H9 (cell line): ENCODE measurements around the gene ATP4A. TPM values are rescaled to one million over a fixed set of nuclear protein-coding genes. Genes with fewer than 3 reads are reported as not detected.

Source experiments
- DNase-seq: peaks from one replicate; pipeline ENCODE4 v3.0.0-alpha.2; 2017
- H2AFZ ChIP-seq: one replicate; pipeline ENCODE4 v1.6.1; 2013; ENCODE audit warnings: mild to moderate bottlenecking, low read length, control low read depth, moderate library complexity
- H2AK5ac ChIP-seq: 2 replicates; pipeline ENCODE4 v1.6.1; 2013; ENCODE audit warnings: low read length, control low read depth, mixed read lengths; ENCODE audit not compliant: insufficient read length
- H2BK120ac ChIP-seq: one replicate; pipeline ENCODE4 v1.6.1; 2013; ENCODE audit warnings: low read depth, mild to moderate bottlenecking, low read length, control low read depth, inconsistent platforms; ENCODE audit not compliant: poor library complexity, severe bottlenecking
- H2BK12ac ChIP-seq: 2 replicates; pipeline ENCODE4 v1.6.1; 2013; ENCODE audit warnings: low read length, control low read depth, mixed read lengths, low read depth; ENCODE audit not compliant: insufficient read length
- H2BK15ac ChIP-seq: 2 replicates; pipeline ENCODE4 v1.6.1; 2013; ENCODE audit warnings: low read depth, low read length, control low read depth
- H2BK20ac ChIP-seq: one replicate; pipeline ENCODE4 v1.6.1; 2013; ENCODE audit warnings: low read depth, mild to moderate bottlenecking, low read length, control low read depth, inconsistent platforms; ENCODE audit not compliant: poor library complexity, severe bottlenecking
- H2BK5ac ChIP-seq: 2 replicates; pipeline ENCODE4 v1.6.1; 2013; ENCODE audit warnings: low read length, control low read depth, mixed read lengths; ENCODE audit not compliant: insufficient read length
- H3K14ac ChIP-seq: 2 replicates; pipeline ENCODE4 v1.6.1; 2013; ENCODE audit warnings: low read length, control low read depth; ENCODE audit not compliant: insufficient read depth
- H3K18ac ChIP-seq: 2 replicates; pipeline ENCODE4 v1.6.1; 2013; ENCODE audit warnings: low read depth, mild to moderate bottlenecking, mixed read lengths, low read length, control low read depth; ENCODE audit not compliant: insufficient read length
- H3K23ac ChIP-seq: 2 replicates; pipeline ENCODE4 v1.6.1; 2013; ENCODE audit warnings: low read length, control low read depth, mixed read lengths, low read depth; ENCODE audit not compliant: insufficient read length
- H3K23me2 ChIP-seq: 2 replicates; pipeline ENCODE4 v1.6.1; 2013; ENCODE audit warnings: low read depth, mild to moderate bottlenecking, mixed read lengths, low read length, control low read depth; ENCODE audit not compliant: insufficient read length, poor library complexity, severe bottlenecking
- H3K27ac ChIP-seq: 2 replicates; pipeline ENCODE4 v1.5.1; 2013; ENCODE audit warnings: low read length, control low read depth, mixed read lengths, low read depth; ENCODE audit not compliant: insufficient read length
- H3K27me3 ChIP-seq: 2 replicates; pipeline ENCODE4 v1.6.1; 2013; ENCODE audit warnings: low read length, control low read depth, inconsistent platforms; ENCODE audit not compliant: insufficient read depth
- H3K4ac ChIP-seq: 2 replicates; pipeline ENCODE4 v1.6.1; 2013; ENCODE audit warnings: low read depth, mild to moderate bottlenecking, control low read depth, inconsistent platforms, low read length, moderate library complexity
- H3K4me1 ChIP-seq: 2 replicates; pipeline ENCODE4 v1.6.1; 2013; ENCODE audit warnings: low read length, control low read depth, inconsistent platforms; ENCODE audit not compliant: insufficient read depth
- H3K4me2 ChIP-seq: 2 replicates; pipeline ENCODE4 v1.6.1; 2013; ENCODE audit warnings: low read length, control low read depth, mixed read lengths; ENCODE audit not compliant: insufficient read length, insufficient read depth
- H3K56ac ChIP-seq: 2 replicates; pipeline ENCODE4 v1.6.1; 2013; ENCODE audit warnings: low read depth, mild to moderate bottlenecking, mixed read lengths, low read length, control low read depth; ENCODE audit not compliant: insufficient read length
- H3K79me1 ChIP-seq: 2 replicates; pipeline ENCODE4 v1.6.1; 2013; ENCODE audit warnings: low read depth, mild to moderate bottlenecking, moderate library complexity, low read length, control low read depth, inconsistent platforms; ENCODE audit not compliant: insufficient read depth, poor library complexity, severe bottlenecking
- H3K79me2 ChIP-seq: 2 replicates; pipeline ENCODE4 v1.6.1; 2013; ENCODE audit warnings: low read length, control low read depth, inconsistent platforms; ENCODE audit not compliant: insufficient read depth
- H3K9ac ChIP-seq: 2 replicates; pipeline ENCODE4 v1.6.1; 2013; ENCODE audit warnings: low read length, control low read depth, mixed read lengths; ENCODE audit not compliant: insufficient read length; ENCODE audit errors: extremely low read depth
- H3K9me3 ChIP-seq: one replicate; pipeline ENCODE4 v1.6.1; 2013; ENCODE audit warnings: low read depth, low read length, inconsistent platforms; ENCODE audit not compliant: control insufficient read depth
- H3T11ph ChIP-seq: one replicate; pipeline ENCODE4 v1.6.1; 2013; ENCODE audit warnings: mild to moderate bottlenecking, low read length, control low read depth, inconsistent platforms
- H4K20me1 ChIP-seq: one replicate; pipeline ENCODE4 v1.6.1; 2013; ENCODE audit not compliant: control insufficient read depth, insufficient read length, insufficient read depth
- H4K5ac ChIP-seq: 2 replicates; pipeline ENCODE4 v1.6.1; 2013; ENCODE audit warnings: low read depth, mild to moderate bottlenecking, mixed read lengths, low read length, control low read depth; ENCODE audit not compliant: insufficient read length
- H4K8ac ChIP-seq: replicated peaks from 2 replicates; pipeline ENCODE4 v1.6.1; 2013; ENCODE audit warnings: low read length, control low read depth, mixed read lengths, low read depth; ENCODE audit not compliant: insufficient read length
- H4K91ac ChIP-seq: 2 replicates; pipeline ENCODE4 v1.6.1; 2013; ENCODE audit warnings: low read depth, mild to moderate bottlenecking, moderate library complexity, mixed read lengths, low read length, control low read depth; ENCODE audit not compliant: insufficient read length
- H3K27ac Mint-ChIP-seq, 3 experiments: 2 replicates in 2 of 3; 3 replicates in 1 of 3; pipeline ENCODE4 v1.8.0; 2020 to 2021; ENCODE audit warnings: mixed read lengths in 3 of 3, mild to moderate bottlenecking in 1 of 3, moderate library complexity in 1 of 3
- H3K27me3 Mint-ChIP-seq: 2 replicates; pipeline ENCODE4 v1.8.0; 2021; ENCODE audit warnings: low read depth, mild to moderate bottlenecking, moderate library complexity, mixed read lengths
- H3K36me3 Mint-ChIP-seq, 3 experiments: 2 replicates in 2 of 3; 3 replicates in 1 of 3; pipeline ENCODE4 v1.8.0; 2020 to 2021; ENCODE audit warnings: low read depth in 3 of 3, mixed read lengths in 3 of 3; ENCODE audit not compliant: insufficient read depth in 1 of 3
- H3K4me1 Mint-ChIP-seq, 2 experiments: 2 replicates each; pipeline ENCODE4 v1.8.0; 2020; ENCODE audit warnings: mixed read lengths in 2 of 2
- H3K4me3 Mint-ChIP-seq, 2 experiments: 2 replicates in 1 of 2; 3 replicates in 1 of 2; pipeline ENCODE4 v1.8.0; 2020 to 2021; ENCODE audit warnings: mild to moderate bottlenecking in 2 of 2, mixed read lengths in 2 of 2, moderate library complexity in 1 of 2
- H3K9me3 Mint-ChIP-seq, 2 experiments: 2 replicates in 1 of 2; 3 replicates in 1 of 2; pipeline ENCODE4 v1.8.0; 2020; ENCODE audit warnings: mild to moderate bottlenecking in 2 of 2, mixed read lengths in 2 of 2, moderate library complexity in 1 of 2
- whole genome bisulfite sequencing: extraction: QIAGEN DNeasy Blood & Tissue Kit; methylation state at CpG from one replicate; pipeline ENCODE4 v1.1.7; 2013; ENCODE audit warnings: missing lambda C conversion rate, low lambda C conversion rate, mixed read lengths; ENCODE audit not compliant: insufficient read length; ENCODE audit errors: extremely low coverage; 5-methylcytosine and 5-hydroxymethylcytosine counted together
- total RNA-seq: library from RNA; stranded (reverse); gene quantifications from 2 replicates; pipeline ENCODE4 v1.2.1, GENCODE V29; 2021
- TF ChIP-seq, protein P1 (sequence below): fragments of 200-600 bp; sonication (generic); conservative IDR thresholded peaks from 3 replicates; pipeline ENCODE4 v1.8.0; 2021; ENCODE audit warnings: antibody characterized with exemption, mild to moderate bottlenecking

The ATP4A gene
- total RNA-seq, 1 experiment from 2014 or later: 0.24 TPM

DNA sequence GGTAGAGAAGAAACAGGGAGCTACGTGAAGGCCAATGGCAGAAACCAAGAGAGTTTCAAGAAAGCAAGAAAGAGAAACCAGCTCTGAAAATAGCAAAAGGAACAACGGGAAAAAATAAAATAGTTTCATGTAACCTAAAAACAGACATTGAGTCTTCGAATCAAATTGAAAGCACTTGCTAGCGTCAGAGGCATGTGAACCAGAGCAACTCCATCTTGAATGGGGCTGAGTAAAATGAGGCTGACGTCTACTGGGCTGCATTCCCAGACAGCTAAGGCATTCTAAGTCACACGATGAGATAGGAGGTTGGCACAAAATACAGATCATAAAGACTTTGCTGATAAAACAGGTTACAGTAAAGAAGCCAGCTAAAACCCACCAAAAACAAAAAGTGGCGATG lies 15.2 kb upstream of the ATP4A start:
- Histone ChIP-seq H3K23ac (no peak overlapping the region), H3K56ac (no peak overlapping the region), H4K8ac (no peak overlapping the region), H2BK5ac (no peak overlapping the region), H2BK12ac (no peak overlapping the region), H4K5ac (no peak overlapping the region), H2BK120ac (no peak overlapping the region), H3K9ac (no peak overlapping the region), H3K4me2 (no peak overlapping the region), H3K23me2 (no peaks in the 10 kb centered on the region), H3K4me1 (no peaks in the 10 kb centered on the region), H4K91ac (no peak overlapping the region), H2BK15ac (no peak overlapping the region), H3K14ac (no peak overlapping the region), H2BK20ac (no peak overlapping the region), H4K20me1 (no peaks in the 10 kb centered on the region), H2AK5ac (no peak overlapping the region), H2AFZ (no peak overlapping the region), H3K4ac (no peak overlapping the region), H3K79me1 (no peaks in the 10 kb centered on the region), H3K9me3 (peaks cover 17% of the 10 kb centered on the region), H3K18ac (no peak overlapping the region), H3K27ac (no peak overlapping the region), H3T11ph (no peak overlapping the region), H3K27me3 (no peaks in the 10 kb centered on the region; the same call in 1 of the 2 replicates), H3K79me2 (no peaks in the 10 kb centered on the region)
- no peak overlapping the region for H3K27ac Mint-ChIP-seq
- no peak overlapping the region for H3K4me3 Mint-ChIP-seq
- peaks cover 30 to 46% of the 10 kb centered on the region in 2 experiments for H3K9me3 Mint-ChIP-seq
- TF ChIP-seq, protein P1, sequence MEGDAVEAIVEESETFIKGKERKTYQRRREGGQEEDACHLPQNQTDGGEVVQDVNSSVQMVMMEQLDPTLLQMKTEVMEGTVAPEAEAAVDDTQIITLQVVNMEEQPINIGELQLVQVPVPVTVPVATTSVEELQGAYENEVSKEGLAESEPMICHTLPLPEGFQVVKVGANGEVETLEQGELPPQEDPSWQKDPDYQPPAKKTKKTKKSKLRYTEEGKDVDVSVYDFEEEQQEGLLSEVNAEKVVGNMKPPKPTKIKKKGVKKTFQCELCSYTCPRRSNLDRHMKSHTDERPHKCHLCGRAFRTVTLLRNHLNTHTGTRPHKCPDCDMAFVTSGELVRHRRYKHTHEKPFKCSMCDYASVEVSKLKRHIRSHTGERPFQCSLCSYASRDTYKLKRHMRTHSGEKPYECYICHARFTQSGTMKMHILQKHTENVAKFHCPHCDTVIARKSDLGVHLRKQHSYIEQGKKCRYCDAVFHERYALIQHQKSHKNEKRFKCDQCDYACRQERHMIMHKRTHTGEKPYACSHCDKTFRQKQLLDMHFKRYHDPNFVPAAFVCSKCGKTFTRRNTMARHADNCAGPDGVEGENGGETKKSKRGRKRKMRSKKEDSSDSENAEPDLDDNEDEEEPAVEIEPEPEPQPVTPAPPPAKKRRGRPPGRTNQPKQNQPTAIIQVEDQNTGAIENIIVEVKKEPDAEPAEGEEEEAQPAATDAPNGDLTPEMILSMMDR: no peak
- H3K36me3 Mint-ChIP-seq: peaks cover 7 to 18% (median 15%) of the 10 kb centered on the region in 3 experiments
- H3K27me3 Mint-ChIP-seq: peaks cover 42% of the 10 kb centered on the region
- H3K4me1 Mint-ChIP-seq: no peaks in the 10 kb centered on the region
- no CpG with 5 or more reads among the region's 7 CpGs for WGBS
- DNase-seq: no peak
